Measurements from ENCODE around the gene ZNF316. TPM values are rescaled to one million over a fixed set of nuclear protein-coding genes. Genes with fewer than 3 reads are reported as not detected.

The ZNF316 gene
- total RNA-seq, 4 donors from 2014 or later, result 15.6 to 39.5 (median 27.3) TPM

DNA sequence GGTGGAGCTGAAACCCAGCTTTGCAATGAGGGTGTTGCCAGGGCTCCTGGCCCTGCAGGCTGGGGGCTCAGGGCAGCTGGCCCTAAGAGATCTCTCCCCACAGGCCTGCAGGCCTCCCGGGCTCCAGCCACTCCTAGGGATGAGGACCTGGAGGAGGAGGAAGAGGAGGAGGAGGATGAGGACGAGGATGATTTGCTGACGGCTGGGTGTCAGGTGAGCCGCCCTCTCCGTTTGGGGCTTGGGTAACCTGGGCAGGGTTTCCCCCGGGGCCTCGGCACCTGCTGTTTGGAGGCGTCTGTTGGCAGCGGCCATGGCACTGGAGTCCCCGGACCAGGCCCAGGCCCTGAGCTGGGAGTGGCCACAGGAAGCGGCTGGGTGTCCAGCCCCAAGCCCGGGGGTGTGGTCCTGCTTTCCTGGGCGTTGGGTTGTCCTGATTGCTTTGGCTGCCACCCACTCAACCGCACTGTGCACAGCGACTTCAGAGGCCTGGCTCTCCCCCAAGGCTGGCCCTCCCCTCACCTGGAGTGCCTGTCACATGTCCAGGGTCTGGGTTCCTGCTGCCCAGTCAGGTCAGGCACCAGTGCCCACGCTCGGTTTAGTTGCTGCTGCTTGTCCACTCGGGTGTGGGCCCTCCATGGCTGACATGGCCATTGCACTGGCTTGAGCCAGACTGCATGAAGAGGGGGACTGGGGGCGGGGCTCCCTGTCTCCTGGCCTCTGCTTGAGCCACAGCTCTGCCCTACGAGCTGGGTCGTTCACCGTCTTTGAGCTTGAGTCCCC is 5.9 kb downstream of the ZNF316 start:
- no peaks in the 10 kb centered on the region for H3K36me3 ChIP-seq
- H3K27ac ChIP-seq, result no peak overlapping the region
- no peaks in the 10 kb centered on the region for H3K9me3 ChIP-seq
- intact Hi-C loops (cut with DNase I; ENCODE audit: low total_unique reads), result no loop called here
- H3K27me3 ChIP-seq, result no peaks in the 10 kb centered on the region
- TF ChIP-seq CTCF (IDR thresholded peaks at IDR 0.05), result no peak
- TF ChIP-seq POLR2A (IDR thresholded peaks at IDR 0.05), result no peak
- H3K4me1 ChIP-seq, result peaks cover 0 to 9% of the 10 kb centered on the region in 2 donors
- no peak overlapping the region for H3K4me3 ChIP-seq
- DNase-seq, result no peak

DNA sequence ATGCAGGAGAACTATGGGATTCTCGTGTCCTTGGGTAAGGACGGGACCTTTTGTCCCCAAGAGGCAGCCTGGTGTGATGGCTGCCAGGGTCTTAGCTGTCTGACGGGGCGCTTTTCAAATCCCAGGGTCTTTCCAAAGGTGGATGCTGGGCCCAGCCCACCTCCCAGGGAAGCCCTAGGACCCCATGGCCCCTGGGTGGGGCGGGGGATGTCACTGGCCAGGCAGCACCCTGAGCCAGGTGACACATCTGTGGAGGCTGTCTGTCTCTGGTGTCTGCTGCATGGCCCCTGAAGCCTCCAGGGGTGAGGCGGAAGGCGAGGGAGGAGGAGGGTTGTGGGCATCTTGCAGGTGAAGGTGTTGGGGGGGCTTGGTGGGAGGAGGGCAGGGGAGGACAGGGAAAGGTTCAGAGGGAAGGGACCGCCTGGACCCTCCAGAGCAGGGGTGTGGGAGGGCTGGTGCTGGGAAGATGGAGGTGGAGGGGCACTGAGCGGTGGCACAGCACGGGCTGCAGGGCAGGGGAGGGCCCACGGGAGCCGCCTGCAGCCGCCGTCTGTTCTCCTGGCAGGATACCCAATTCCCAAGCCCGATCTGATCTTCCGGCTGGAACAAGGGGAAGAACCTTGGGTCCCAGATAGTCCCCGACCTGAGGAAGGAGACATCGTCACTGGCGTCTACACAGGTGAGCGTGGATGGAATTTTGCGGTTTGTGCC is 7.0 kb downstream of the ZNF316 start:
- H3K4me3 ChIP-seq, result no peak overlapping the region
- no peaks in the 10 kb centered on the region for H3K36me3 ChIP-seq
- TF ChIP-seq CTCF (IDR thresholded peaks at IDR 0.05), result no peak
- no peak for TF ChIP-seq POLR2A (IDR thresholded peaks at IDR 0.05)
- no peaks in the 10 kb centered on the region for H3K27me3 ChIP-seq
- H3K4me1 ChIP-seq, result peaks cover 0 to 3% of the 10 kb centered on the region in 2 donors
- intact Hi-C loops (cut with DNase I; ENCODE audit: low total_unique reads), result no loop called here
- no peak for DNase-seq
- no peaks in the 10 kb centered on the region for H3K9me3 ChIP-seq
- H3K27ac ChIP-seq, result no peak overlapping the region

DNA sequence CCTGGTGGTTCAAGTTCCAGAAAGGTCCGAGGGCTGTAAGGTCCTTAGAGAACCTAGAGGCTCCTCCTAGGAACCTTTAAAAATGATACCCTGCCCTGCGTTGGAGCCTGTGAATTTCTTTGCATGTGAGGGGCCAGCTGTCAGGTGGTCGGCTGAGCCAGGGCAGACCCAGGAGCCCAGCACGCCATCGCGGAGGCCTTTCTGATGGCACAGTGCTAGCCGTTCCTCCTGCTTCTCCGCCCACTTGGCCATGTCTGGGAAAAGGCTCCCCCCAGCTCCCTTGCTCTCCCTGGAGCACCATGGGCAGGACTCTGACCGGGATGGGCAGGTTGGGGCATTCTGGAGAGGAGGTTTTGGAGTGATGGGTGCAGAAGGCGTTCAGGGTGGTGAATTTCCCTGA is 7.6 kb downstream of the ZNF316 start:
- intact Hi-C loops (cut with DNase I; ENCODE audit: low total_unique reads), result no loop called here
- TF ChIP-seq CTCF (IDR thresholded peaks at IDR 0.05) (no peak), POLR2A (IDR thresholded peaks at IDR 0.05) (no peak)
- H3K27ac ChIP-seq, result no peak overlapping the region
- H3K36me3 ChIP-seq, result no peaks in the 10 kb centered on the region
- H3K4me3 ChIP-seq, result no peak overlapping the region
- DNase-seq, result no peak
- H3K9me3 ChIP-seq, result no peaks in the 10 kb centered on the region
- no peaks in the 10 kb centered on the region for H3K27me3 ChIP-seq
- H3K4me1 ChIP-seq, result no peaks in the 10 kb centered on the region

GRCh38 chr7:6646465-6646864 is 9.3 kb downstream of the ZNF316 start:
- Histone ChIP-seq H3K27ac (no peak overlapping the region), H3K36me3 (no peaks in the 10 kb centered on the region)
- TF ChIP-seq POLR2A (IDR thresholded peaks at IDR 0.05) (no peak), CTCF (IDR thresholded peaks at IDR 0.05) (no peak)

GRCh38 chr7:6647080-6647479 is 10.0 kb downstream of the ZNF316 start:
- Histone ChIP-seq H3K27me3 (no peaks in the 10 kb centered on the region), H3K36me3 (no peaks in the 10 kb centered on the region), H3K27ac (no peak overlapping the region), H3K4me3 (no peak overlapping the region), H3K9me3 (no peaks in the 10 kb centered on the region), H3K4me1 (no peaks in the 10 kb centered on the region)
- TF ChIP-seq CTCF (IDR thresholded peaks at IDR 0.05) (no peak), POLR2A (IDR thresholded peaks at IDR 0.05) (no peak)
- intact Hi-C loops (cut with DNase I; ENCODE audit: low total_unique reads), result no loop called here
- DNase-seq, result no peak

More at GRCh38 chr7:6646465-6646864, 9.3 kb downstream of the ZNF316 start:
- no peaks in the 10 kb centered on the region for H3K27me3 ChIP-seq
- intact Hi-C loops (cut with DNase I; ENCODE audit: low total_unique reads), result no loop called here
- H3K4me1 ChIP-seq, result no peaks in the 10 kb centered on the region
- H3K4me3 ChIP-seq, result no peak overlapping the region
- no peak for DNase-seq
- no peaks in the 10 kb centered on the region for H3K9me3 ChIP-seq
